Measurements from ENCODE around the gene CDK2.

Gene CDK2

GRCh38 chr12:56014205-56014604, 47.6 kb downstream of the CDK2 start:
- H3K4me1 ChIP-seq (ENCODE audit: insufficient read depth, poor library complexity, severe bottlenecking), result no peaks in the 10 kb centered on the region
- H3K27me3 ChIP-seq (ENCODE audit: insufficient read depth, poor library complexity, severe bottlenecking), result no peaks in the 10 kb centered on the region
- H3K36me3 ChIP-seq (ENCODE audit: low read depth), result 0 out of 2 replicates have a peak, but pooled peaks cover 3% of the 10 kb centered on the region
- ATAC-seq (ENCODE audit: low read depth) (no peak), DNase-seq (ENCODE audit: low spot score) (no peak)
- no peak overlapping the region for H3K27ac ChIP-seq (ENCODE audit: poor library complexity, severe bottlenecking)
- TF ChIP-seq CTCF (IDR thresholded peaks at IDR 0.05; ENCODE audit: poor library complexity, severe bottlenecking), result no peak
- no peaks in the 10 kb centered on the region for H3K9me3 ChIP-seq (ENCODE audit: severe bottlenecking)
- H3K4me3 ChIP-seq (ENCODE audit: severe bottlenecking), result no peak overlapping the region

- Histone ChIP-seq H3K9me3 (ENCODE audit: severe bottlenecking) (no peaks in the 10 kb centered on the region), H3K4me1 (ENCODE audit: insufficient read depth, poor library complexity, severe bottlenecking) (no peaks in the 10 kb centered on the region), H3K27ac (ENCODE audit: poor library complexity, severe bottlenecking) (no peak overlapping the region), H3K4me3 (ENCODE audit: severe bottlenecking) (no peak overlapping the region), H3K36me3 (ENCODE audit: low read depth) (0 out of 2 replicates have a peak, but pooled peaks cover 3% of the 10 kb centered on the region), H3K27me3 (ENCODE audit: insufficient read depth, poor library complexity, severe bottlenecking) (no peaks in the 10 kb centered on the region)
- no peak for DNase-seq (ENCODE audit: low spot score)
- TF ChIP-seq CTCF (IDR thresholded peaks at IDR 0.05; ENCODE audit: poor library complexity, severe bottlenecking), result no peak
- no peak for ATAC-seq (ENCODE audit: low read depth)
These were observed 50.6 kb downstream of the CDK2 start for GRCh38 chr12:56017181-56017580.

- H3K36me3 ChIP-seq (ENCODE audit: low read depth), result 0 out of 2 replicates have a peak, but pooled peaks cover 3% of the 10 kb centered on the region
- no peaks in the 10 kb centered on the region for H3K4me1 ChIP-seq (ENCODE audit: insufficient read depth, poor library complexity, severe bottlenecking)
- DNase-seq (ENCODE audit: low spot score) (no peak), ATAC-seq (ENCODE audit: low read depth) (no peak)
- no peak for TF ChIP-seq CTCF (IDR thresholded peaks at IDR 0.05; ENCODE audit: poor library complexity, severe bottlenecking)
- H3K27me3 ChIP-seq (ENCODE audit: insufficient read depth, poor library complexity, severe bottlenecking), result no peaks in the 10 kb centered on the region
- H3K4me3 ChIP-seq (ENCODE audit: severe bottlenecking), result no peak overlapping the region
- no peak overlapping the region for H3K27ac ChIP-seq (ENCODE audit: poor library complexity, severe bottlenecking)
- H3K9me3 ChIP-seq (ENCODE audit: severe bottlenecking), result no peaks in the 10 kb centered on the region
These were observed 51.7 kb downstream of the CDK2 start for GRCh38 chr12:56018356-56018755.

GRCh38 chr12:56020423-56021184, 54.0 kb downstream of the CDK2 start, which contains the start of gene IKZF4:
IKZF4 (plus strand) TSS chr12:56021043; CDS start chr12:56021494, 451 bp downstream.
- Histone ChIP-seq H3K27me3 (ENCODE audit: insufficient read depth, poor library complexity, severe bottlenecking) (no peaks in the 10 kb centered on the region), H3K4me1 (ENCODE audit: insufficient read depth, poor library complexity, severe bottlenecking) (no peaks in the 10 kb centered on the region), H3K27ac (ENCODE audit: poor library complexity, severe bottlenecking) (no peak within 1 kb of the TSS), H3K9me3 (ENCODE audit: severe bottlenecking) (no peaks in the 10 kb centered on the region), H3K4me3 (ENCODE audit: severe bottlenecking) (no peak within 1 kb of the TSS), H3K36me3 (ENCODE audit: low read depth) (peaks cover 3% of the 10 kb centered on the region; the same call in 1 of the 2 replicates)
- DNase-seq (ENCODE audit: low spot score) (no peak), ATAC-seq (ENCODE audit: low read depth) (no peak)
- TF ChIP-seq CTCF (IDR thresholded peaks at IDR 0.05; ENCODE audit: poor library complexity, severe bottlenecking), result no peak

Measured in RWPE2 (cell line).